SH-SY5Y (cell line): ENCODE measurements around the gene GOLGA6L9.
"Not testable (repeated sequence)": the region's sequence is repeated elsewhere in the genome, so short reads cannot be mapped to it uniquely, and the experiment has no call there.

Source experiments
- GATA2 ChIP-seq: IDR thresholded peaks from 2 replicates; pipeline ENCODE4 v1.6.1; 2011; ENCODE audit warnings: mild to moderate bottlenecking, low read depth, low read length
- GATA3 ChIP-seq: IDR thresholded peaks from 2 replicates; pipeline ENCODE4 v1.6.1; 2011; ENCODE audit warnings: low read depth, mild to moderate bottlenecking, low read length, moderate library complexity

The GOLGA6L9 gene, protein sequence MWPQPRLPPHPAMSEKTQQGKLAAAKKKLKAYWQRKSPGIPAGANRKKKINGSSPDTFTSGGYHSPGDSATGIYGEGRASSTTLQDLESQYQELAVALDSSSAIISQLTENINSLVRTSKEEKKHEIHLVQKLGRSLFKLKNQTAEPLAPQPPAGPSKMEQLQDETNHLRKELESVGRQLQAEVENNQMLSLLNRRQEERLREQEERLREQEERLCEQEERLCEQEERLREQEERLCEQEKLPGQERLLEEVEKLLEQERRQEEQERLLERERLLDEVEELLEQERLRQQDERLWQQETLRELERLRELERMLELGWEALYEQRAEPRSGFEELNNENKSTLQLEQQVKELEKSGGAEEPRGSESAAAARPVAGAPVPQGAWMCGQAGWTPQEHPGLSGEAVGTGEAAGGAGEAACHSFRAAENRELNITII

DNA sequence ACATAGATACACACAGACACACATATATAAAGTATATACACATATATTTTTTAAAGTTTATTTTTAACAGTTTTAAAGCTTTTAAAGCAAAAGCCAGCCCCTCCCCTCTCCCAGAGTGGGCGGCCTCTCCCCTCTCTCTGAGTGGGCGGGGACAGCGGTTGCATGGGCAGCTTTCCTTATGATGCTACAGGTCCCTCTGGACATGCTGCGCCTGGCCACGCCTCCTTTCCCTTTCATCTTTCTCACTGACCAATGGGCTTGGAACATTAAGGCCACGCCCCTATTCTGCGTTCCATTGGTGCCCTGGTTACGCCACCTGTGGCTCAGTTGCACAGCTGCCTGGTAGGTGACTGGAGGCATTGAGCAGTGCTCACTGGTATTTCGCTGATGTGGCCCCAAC, at the start of gene GOLGA6L9:
GOLGA6L9 (plus strand) TSS at position 124 of the 400 bp plus-strand sequence; CDS start at position 388, 264 bp downstream.
- TF ChIP-seq GATA2, GATA3: not testable (repeated sequence)

DNA sequence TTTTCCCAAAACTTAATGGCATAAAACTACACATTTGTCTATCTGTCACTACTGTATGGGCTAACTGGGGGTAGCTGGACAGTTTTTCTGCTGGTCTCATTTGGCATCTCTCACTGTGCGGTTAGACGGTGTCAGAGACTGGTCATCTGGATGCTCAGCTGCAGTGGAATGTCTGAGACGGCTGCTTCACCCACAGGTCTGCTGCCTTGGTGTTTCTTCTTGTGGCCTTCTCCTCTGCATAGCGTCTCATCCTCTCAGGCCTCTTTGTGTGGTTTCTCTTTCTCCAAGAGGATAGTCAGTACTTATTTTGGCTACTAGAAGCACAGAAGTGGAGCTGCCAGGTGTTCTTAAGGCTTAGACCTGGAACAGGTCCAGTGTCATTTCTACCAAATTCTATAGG, 35.9 kb upstream of the GOLGA6L9 start:
- TF ChIP-seq GATA2, result no peak
- no peak for TF ChIP-seq GATA3

DNA sequence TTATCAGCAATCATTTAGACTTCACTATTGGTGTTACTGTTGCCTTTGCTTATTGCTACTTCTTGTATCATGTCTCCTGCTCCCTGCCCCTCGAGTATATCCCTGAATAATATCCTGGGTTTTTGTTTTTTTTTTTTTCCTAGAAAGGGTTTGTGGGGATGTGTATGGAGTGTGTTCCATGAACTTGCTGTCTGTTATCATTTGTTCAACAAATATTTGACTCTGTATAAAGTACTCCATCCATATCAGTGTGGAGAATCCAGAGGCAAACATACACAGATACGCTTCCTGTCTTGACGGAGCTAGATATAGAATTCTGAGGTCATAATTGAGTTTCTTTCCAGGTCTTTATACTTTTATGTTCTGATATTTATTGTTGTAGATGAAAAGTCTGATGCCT, 31.8 kb upstream of the GOLGA6L9 start:
- TF ChIP-seq GATA3, result no peak
- no peak for TF ChIP-seq GATA2

DNA sequence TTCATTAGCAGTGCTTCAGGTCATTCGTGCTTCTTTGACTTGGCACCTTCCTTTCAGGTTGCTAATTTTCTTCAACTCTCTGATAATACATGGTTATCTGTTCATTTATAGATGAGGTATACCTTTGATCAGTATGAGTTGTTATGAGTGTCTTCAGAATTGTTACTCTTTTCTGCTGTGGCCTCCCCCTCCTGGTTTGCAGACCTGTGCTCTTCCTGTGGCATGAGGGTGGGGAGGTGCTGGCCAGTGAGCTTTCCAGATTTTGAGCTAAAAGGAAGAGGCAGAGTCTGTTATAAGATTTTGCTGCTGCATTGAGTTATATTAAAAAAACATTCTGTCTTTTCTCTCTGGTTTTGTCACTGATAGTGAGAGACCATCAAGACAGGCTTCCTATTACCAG, 30.8 kb upstream of the GOLGA6L9 start:
- TF ChIP-seq GATA3, result no peak
- TF ChIP-seq GATA2, result no peak
